GM12878 (cell line): ENCODE measurements around the gene ANAPC15.

Source experiments
- BRCA1 ChIP-seq: IDR thresholded peaks from 2 replicates; pipeline ENCODE4 v1.6.1; 2011; ENCODE audit warnings: low read depth, low read length, improper control_type of control experiment
- CHD1 ChIP-seq: IDR thresholded peaks from 2 replicates; pipeline ENCODE4 v1.6.1; 2012; ENCODE audit warnings: low read depth, low read length, improper control_type of control experiment
- CHD2 ChIP-seq: IDR thresholded peaks from 2 replicates; pipeline ENCODE4 v1.6.1; 2011; ENCODE audit warnings: low read depth, low read length, improper control_type of control experiment, borderline replicate concordance
- EZH2 ChIP-seq: IDR thresholded peaks from 2 replicates; pipeline ENCODE4 v1.6.1; 2012; ENCODE audit warnings: low read depth, mild to moderate bottlenecking, control low read depth, inconsistent platforms, low read length, borderline replicate concordance; ENCODE audit not compliant: control insufficient read depth
- JUND ChIP-seq: IDR thresholded peaks from 2 replicates; pipeline ENCODE4 v1.6.1; 2012; ENCODE audit warnings: low read depth, mild to moderate bottlenecking, low read length, improper control_type of control experiment, moderate library complexity
- LARP7 ChIP-seq: fragments of 450-650 bp; IDR thresholded peaks from 2 replicates; pipeline ENCODE4 v1.6.1; 2017; ENCODE audit warnings: mild to moderate bottlenecking
- MXI1 ChIP-seq: fragments of 150-350 bp; IDR thresholded peaks from 2 replicates; pipeline ENCODE4 v1.6.1; 2011; ENCODE audit warnings: low read depth, mild to moderate bottlenecking, inconsistent platforms, low read length, improper control_type of control experiment
- NFYB ChIP-seq: IDR thresholded peaks from 2 replicates; pipeline ENCODE4 v1.6.1; 2011; ENCODE audit warnings: low read depth, mild to moderate bottlenecking, low read length, improper control_type of control experiment, moderate library complexity; ENCODE audit not compliant: insufficient read depth
- SP1 ChIP-seq: IDR thresholded peaks from one replicate; pipeline ENCODE4 v1.6.1; 2011; ENCODE audit warnings: low read depth, low read length
- YY1 ChIP-seq: IDR thresholded peaks from 2 replicates; pipeline ENCODE4 v1.6.1; 2011; ENCODE audit warnings: low read depth, mild to moderate bottlenecking, low read length
- TF ChIP-seq, protein P1 (sequence below), 3 experiments: IDR thresholded peaks in 2 of 3; conservative IDR thresholded peaks in 1 of 3; 2 replicates each; pipeline ENCODE4 v1.5.1; 2011; ENCODE audit warnings: low read depth in 3 of 3, low read length in 3 of 3, mild to moderate bottlenecking in 3 of 3, control low read depth in 2 of 3, moderate library complexity in 2 of 3, inconsistent platforms in 1 of 3, mixed read lengths in 1 of 3; ENCODE audit not compliant: control insufficient read depth in 2 of 3, insufficient read depth in 1 of 3; ENCODE audit errors: extremely low read depth in 1 of 3
- TF ChIP-seq, protein P2 (sequence below): IDR thresholded peaks from 2 replicates; pipeline ENCODE4 v1.6.1; 2012; ENCODE audit warnings: low read depth, low read length, improper control_type of control experiment
- TF ChIP-seq, protein P3 (sequence below): IDR thresholded peaks from 2 replicates; pipeline ENCODE4 v1.6.1; 2012; ENCODE audit warnings: low read depth, low read length, improper control_type of control experiment

DNA sequence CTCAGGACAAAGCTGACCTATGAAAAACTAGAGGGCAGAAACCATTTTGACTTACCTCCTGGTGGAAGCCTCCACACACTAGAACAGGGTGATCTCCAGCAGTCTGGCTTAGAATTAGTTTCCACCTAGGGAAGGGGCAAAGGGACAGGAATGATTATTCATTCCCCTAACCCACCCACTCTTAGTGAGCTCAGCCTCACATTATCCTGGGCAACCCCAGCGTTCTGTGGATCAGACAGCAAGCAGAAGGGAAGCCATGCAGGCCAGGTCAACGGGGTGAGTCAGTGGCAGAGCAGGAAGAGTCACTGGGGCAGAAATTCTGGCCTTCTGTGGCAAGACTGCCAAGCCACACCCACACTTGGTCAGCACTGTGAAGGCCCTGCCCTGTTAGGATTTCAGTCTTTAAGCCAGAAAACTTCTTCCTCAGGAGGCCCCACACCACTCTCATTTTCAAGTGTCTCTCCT lies 42.7 kb downstream of the ANAPC15 start:
- TF ChIP-seq EZH2 (no peak), JUND (no peak), YY1 (no peak), CHD1 (no peak), BRCA1 (no peak), SP1 (no peak), CHD2 (no peak), NFYB (peak; percentile 40; the same call in 1 of the 2 replicates), MXI1 (no peak), LARP7 (no peak)
- TF ChIP-seq, protein P1, sequence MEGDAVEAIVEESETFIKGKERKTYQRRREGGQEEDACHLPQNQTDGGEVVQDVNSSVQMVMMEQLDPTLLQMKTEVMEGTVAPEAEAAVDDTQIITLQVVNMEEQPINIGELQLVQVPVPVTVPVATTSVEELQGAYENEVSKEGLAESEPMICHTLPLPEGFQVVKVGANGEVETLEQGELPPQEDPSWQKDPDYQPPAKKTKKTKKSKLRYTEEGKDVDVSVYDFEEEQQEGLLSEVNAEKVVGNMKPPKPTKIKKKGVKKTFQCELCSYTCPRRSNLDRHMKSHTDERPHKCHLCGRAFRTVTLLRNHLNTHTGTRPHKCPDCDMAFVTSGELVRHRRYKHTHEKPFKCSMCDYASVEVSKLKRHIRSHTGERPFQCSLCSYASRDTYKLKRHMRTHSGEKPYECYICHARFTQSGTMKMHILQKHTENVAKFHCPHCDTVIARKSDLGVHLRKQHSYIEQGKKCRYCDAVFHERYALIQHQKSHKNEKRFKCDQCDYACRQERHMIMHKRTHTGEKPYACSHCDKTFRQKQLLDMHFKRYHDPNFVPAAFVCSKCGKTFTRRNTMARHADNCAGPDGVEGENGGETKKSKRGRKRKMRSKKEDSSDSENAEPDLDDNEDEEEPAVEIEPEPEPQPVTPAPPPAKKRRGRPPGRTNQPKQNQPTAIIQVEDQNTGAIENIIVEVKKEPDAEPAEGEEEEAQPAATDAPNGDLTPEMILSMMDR (IDR thresholded peaks at IDR 0.05 in 2 of 3, conservative IDR thresholded peaks at IDR 0.05 in 1 of 3; ENCODE audit: control insufficient read depth in 2 of 3, extremely low read depth in 1 of 3, insufficient read depth in 1 of 3, low read depth in 3 of 3, low read length in 3 of 3): no peak
- TF ChIP-seq, protein P2, sequence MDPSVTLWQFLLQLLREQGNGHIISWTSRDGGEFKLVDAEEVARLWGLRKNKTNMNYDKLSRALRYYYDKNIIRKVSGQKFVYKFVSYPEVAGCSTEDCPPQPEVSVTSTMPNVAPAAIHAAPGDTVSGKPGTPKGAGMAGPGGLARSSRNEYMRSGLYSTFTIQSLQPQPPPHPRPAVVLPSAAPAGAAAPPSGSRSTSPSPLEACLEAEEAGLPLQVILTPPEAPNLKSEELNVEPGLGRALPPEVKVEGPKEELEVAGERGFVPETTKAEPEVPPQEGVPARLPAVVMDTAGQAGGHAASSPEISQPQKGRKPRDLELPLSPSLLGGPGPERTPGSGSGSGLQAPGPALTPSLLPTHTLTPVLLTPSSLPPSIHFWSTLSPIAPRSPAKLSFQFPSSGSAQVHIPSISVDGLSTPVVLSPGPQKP: no peak
- TF ChIP-seq, protein P3, sequence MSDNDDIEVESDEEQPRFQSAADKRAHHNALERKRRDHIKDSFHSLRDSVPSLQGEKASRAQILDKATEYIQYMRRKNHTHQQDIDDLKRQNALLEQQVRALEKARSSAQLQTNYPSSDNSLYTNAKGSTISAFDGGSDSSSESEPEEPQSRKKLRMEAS: no peak
